GM19351 (cell line): Measurements from ENCODE around the gene SARDH.
"Not testable (repeated sequence)": the region's sequence is repeated elsewhere in the genome, so short reads cannot be mapped to it uniquely, and the experiment has no call there.

Source experiments
- ATAC-seq: cut with Tn5 transposase; IDR thresholded peaks from one replicate; pipeline ENCODE4 v1.9.1; 2021; ENCODE audit warnings: mild to moderate bottlenecking, moderate library complexity; ENCODE audit not compliant: unreplicated experiment

SARDH gene

DNA sequence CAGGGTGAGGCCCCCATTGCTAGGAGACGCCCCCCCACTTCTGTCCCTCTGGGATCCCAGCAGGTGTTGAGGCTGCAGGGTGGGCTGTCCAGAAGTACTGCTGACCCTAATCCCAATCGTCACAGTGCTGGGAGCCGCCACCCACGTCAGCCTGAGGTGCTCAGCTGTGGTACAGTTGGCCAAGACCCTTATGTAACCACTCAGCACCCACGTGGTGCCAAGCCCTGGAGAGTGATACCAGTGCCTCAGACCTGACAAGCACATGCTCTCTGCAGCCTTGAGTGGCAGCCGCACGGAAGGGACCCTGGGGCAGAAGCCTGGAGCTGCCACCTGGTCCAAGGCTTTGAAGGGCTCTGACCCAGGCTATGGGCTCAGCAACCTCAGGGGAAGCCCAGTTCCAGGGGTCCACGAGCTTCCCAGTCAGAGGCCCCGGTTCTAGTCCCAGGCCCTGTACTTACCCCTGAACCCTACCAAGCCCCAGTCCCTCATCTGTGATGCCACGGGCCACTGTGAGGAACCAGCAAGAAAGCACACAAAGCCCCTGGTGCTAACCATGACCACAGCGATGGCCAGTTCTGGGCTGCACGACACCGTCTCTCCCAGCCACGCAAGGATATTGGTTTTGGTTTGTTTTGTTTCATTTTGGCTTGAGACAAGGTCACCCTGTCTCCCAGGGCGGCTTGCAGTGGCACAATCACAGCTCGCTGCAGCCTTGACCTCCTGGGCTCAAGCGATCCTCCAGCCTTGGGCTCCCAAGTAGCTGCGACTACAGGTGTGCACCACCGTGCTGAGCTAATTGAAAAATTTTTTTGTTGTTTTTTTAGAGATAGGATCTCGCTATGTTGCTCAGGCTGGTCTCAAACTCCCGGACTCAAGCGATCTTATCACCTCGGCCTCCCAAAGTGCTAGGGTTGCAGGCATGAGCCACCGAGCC is 51.2 kb downstream of the SARDH start:
- ATAC-seq: no peak

DNA sequence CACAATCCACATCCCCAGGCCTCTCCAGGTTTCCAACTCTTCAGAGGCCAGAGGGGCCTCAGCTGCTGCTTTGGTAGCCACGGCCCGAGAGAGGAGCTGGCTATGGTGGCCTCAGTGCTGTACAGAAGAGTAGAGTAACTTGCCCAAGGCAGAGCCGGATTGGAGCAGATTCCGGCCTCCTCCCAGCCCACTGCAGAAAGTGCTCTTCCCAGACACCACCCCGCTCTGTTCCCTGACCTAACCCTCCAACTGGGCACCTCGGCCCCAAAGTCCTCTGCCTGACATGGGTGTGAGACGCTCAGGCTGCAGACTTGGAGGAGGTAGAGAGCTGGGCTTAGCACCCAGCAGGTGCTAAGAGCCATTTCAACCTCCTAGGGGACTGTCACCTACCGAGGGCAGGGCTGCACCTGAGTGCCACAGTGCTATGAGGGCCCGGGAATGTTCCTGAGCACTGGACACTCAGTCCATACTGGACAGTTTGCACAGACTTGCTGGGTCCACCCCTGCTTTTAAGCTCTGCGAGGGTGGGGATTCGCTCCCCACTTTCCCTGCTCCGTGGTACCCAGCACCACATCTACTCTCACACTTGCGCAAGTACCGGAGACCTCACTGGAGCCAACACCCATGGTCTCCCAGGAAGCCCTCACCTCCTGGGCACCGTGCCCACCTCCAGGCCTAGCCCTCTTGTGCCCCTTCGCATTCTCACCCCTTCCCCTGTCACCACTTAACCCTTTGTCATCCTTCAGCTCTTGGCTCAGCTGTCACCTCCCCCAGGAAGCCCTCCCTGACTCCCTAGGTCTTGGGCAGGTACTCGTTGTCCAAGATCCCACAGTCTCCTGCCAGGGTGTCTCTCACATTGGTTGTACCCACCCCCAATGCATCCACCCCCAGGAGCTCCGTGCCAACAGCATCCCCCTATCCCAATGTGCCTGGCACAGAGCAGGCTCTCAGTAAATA is 52.2 kb downstream of the SARDH start:
- ATAC-seq: no peak

DNA sequence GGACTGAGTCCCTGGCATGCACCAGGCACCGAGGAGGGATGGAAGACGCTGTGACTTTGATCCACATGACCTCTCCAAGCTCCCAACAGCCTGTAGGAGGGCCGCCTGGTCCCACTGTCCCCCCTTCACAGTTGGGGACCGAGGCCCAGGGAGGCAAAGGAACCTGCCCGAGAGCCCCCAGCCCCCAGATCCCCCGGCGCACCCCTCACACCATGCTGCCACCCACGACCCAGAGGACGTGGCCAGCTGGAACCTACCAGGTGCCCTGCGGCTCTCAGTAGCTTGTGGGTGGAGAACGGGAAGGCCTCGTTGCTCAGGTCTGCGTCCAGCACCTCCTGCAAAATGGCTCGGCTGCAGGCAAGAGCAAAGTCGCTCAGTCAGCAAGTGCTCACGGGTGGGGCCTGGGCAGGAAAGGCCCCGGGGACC is 53.2 kb downstream of the SARDH start:
- ATAC-seq: no peak

DNA sequence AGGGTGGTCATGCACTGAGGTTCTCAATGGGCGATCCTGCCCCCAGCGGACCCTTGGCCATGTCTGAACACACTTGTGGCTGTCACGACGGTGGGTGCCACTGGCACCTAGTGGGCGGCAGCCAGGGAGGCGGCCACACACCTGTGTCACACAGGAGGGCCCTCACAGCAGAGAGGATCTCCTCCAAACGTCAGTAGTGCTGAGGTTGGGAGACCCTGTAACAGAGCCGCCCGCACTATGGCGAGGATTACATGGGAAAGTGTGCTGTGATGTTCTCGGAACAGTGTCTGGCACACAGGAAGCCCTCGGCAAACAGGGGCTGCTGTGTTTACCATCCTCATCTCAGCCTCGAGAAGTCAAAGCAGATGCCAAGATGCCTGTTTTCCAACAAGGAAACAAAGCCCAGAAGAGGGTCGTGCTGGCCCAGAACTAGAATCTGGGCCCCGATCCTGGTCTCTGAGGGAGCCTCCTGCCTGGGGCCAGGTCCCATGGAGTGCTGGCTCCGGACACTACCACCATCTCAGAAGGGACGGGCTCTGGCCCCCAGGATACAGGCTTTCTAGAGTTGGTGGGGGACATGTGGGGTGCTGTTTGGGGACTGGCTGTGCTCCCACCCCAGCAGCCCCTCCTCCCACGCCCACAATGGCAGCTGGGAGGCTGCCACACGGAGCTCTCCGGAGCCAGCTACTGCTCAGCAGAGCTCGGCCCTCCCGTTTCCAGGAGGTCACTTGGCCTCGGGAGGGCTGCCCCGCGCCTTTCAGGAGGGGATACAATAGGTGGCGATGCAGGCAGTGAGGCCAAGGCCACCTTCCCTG is 53.8 kb downstream of the SARDH start:
- ATAC-seq: no peak

DNA sequence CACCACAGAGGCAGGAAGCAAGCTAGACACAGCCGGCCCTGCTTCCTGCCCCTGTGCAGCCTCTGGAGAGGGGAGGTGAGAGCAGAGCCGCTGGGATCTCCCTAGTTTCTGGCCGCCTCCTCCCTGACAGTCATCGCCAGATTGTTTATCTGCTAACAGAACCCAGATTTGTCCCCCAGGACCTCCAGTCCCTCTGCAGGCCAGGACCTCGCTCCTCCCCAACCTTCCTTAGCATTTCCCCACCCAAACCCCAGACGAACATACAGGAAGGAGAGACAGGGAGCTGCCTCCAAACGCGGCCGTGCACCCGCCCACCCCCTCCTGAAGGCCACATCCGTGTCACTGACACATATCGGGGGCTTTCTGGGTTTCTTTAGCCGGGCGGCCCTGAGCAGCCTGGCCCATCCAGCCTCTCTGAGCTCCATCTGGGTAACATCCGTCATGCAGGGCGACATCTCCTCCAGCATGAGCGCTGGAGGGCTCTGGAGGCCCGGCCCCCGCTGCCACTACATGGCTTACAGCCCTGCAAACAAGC is 54.5 kb downstream of the SARDH start:
- no peak for ATAC-seq

DNA sequence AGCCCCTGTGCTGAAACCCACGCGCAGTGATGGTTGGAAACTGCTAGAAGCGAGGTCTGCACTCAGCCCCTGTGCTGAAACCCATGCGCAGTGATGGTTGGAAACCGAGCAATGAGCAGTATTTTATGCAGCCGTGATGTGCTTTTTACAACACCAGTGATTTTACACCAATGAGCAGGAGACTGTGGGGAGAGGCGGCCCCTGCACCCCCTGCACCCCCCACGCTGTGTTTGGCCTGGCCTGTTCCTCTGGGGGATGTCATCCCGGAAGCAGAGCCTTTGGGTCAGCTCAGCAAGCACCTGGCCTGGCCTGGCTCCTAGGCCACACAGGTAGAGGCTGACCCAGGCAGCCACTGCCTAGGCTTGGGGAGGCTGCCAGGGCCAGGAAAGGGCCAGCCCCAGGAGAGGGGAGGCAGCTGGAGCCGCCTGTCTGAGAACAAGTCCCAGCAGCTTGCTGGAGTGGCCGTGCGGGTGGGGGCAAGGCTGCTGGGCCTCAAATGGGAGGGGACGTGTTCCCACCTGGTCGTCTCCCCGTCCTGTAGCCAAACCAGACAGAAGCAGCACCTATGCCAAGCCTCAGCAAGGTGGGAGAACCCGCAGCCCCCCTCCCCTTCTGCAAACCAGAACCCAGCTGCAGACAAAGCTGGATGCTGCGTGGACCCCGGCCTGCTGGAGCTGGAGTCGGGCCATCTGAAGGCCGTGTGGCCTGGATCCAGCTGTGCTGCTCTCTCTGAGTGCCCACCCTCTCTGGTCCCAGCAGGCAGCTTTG is 55.1 kb downstream of the SARDH start:
- no peak for ATAC-seq

DNA sequence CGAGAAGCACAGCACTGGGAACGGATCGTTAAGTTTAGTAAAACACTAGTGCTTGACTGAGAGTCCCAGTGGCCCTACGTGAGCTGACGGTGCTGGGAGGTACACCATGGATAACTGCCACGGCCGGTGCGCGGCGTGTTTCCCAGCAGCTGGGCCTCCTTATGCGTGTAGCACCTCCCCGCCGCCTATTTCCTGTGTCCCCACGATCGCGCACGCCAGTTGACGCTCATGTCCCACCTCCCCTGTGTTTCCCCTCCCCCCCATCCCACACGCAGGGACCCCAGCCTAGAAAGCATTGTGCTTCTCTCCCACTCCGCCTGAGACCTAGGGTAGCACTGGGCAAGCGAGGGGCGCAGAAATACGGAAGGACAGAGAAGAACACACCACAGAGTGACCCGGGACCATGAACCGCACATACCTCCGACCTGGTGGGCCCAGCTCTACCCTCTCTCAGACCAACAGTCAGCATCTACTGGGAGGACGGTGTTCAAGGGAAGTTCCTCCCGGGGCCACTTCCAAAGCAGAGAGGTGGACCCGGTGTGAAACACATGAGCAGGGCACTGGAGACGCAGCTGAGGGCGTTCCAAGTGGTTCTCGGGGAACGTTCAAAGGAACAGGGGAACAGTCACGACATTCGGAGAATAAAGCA is 56.4 kb downstream of the SARDH start:
- ATAC-seq: no peak

DNA sequence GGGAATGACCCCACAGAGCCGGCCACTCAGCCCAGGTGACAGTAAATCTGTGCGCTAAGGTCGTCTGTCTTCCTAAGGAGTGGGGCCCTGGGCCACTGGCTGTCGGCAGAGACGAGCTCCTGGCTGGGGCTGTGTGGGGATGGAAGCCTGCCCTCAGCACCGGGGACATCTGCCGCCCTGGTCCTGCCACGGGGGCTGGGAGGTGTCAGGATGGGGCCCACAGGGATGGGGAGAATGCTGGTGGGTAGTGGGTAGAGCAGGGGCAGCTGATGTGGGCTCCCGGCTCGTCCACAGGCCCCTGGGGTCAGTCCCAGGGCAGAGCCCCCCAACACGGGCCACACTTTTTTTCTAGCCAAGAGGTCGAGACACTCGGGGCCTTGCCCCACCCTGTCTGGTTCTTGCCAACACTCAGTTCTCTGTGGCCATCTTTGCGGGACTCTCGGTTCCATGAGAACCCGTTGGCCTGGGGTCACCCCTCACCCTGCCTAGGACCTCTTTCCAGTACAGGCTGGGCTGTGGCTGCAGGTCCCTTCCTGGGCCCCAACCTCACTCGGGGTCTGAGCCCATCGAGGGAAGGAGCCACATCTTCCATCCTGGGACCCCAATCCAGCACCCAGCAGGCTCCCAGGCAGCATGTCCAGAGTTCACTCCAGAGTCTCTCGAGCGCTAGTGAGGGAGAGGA is 57.0 kb downstream of the SARDH start:
- ATAC-seq: no peak

DNA sequence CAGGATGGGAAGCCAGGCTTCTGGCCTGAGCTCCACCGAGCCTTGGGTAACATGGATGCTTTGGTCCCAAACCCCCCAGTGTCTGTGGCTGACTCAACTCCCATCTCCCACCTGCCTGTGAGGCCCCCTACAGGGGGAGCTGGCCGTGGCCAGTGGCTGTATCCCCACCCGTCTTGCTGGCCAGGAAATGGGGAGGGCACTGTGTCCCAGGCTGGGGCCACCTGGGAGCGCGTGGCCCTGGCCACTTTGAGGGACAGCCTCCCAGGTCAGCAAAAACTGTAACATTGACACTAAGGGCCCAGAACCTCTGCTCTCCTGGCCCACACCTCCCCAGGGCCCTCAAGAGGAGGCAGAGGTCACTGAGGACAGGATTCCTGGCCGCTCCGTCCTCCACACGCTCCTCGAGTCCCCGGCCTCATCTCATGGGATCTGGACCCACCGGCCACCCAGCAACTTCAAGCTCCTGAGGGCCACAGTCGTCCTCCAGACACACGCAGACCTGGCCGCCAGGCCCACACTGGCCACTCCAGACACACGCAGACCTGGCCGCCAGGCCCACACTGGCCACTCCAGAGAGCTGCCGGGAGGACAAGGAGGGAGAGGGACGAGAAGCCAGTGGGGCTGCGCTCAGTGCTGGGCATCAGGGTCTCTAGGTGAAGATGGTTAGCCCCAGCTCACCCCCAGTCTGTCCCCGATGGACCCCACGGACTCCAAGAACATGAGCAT is 57.7 kb downstream of the SARDH start:
- ATAC-seq: no peak

DNA sequence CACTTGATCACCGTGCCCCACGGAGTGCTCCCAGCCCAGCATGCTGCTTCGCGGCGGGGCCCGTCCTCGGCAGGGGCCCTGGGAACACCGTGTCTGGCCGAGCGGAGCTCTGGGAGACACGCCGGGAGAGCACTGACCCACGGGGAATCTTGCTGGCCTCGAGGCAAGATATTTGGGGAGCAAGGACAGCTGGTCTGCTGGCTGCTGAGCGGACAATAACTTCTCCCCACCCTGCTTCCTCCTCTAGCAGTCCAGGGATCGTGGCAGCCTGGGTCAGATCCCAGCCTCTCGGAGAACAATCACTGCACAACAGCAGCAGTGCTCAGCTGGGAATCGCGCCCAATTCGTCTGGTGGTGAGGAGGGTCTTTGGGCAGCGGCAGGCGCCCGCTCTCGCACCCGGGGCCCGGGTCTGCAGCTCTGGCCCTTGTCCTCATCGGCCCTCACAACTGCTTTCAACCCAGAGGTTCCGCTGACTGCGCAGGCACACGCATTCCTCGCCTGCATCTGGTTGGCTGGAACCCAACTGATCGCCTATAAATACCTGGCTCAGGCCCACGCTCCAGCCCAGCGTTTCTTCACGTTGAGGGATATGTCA is 58.6 kb downstream of the SARDH start:
- ATAC-seq: no peak

DNA sequence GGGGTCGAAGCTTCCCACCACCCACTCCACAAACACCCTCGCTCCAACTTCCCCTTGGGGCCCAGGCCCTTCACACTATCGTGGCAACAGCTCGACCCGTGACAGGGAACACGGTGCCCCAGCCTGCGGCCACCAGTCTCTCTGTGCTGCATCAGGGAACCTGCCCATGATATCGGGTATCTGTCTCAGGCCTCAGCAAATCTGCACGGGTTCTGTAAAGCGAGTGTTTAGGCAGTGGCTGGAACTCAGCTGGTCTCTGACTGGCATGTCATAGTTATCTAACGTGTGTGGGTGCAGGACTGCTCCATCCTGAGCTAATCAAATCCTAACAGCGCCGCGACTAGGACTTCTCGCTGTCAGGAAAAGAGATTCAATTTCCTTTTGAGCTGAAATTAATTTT is 59.1 kb downstream of the SARDH start:
- ATAC-seq: no peak

DNA sequence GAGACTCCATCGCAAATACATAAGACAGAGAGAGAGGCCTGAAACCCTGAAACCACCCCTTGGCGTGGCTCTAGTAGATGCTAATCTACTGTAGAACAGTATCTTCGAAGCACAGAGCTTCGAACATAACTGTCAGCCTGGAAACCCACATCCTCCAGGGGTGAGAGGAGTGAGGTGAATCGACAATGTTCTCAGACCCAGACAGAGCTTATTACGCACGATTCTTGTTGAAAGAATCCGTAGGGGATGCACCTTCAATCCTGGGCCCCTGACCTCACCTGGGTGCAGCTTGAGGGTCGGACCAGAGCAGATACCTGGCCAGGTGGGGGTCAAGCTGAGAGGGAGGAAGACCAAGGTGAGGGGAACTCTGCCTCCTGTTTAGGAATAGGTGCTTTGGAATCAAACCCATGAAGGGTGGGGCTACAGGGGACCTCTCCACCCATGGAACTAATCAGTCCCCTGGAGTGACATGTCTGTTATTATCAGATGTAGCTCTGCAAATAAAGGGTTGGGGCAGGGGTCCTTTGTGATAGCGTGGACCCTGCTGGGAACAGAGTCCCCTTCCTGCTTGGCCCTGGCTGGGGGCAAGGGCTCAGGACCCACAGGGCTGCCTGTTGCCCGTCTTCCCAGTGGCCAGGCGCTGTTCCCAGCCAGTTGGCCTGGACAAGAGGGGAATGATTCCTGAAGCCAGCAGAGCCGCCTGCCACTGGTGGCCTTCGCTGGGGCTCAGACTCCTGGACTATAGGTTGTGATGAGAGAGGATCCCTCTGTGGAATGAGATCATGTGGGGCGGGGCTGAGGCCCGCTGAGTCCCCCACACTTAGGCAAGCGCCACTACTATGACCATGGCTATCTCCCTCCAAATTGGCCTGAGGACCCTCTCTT is 60.8 kb downstream of the SARDH start:
- no peak for ATAC-seq

DNA sequence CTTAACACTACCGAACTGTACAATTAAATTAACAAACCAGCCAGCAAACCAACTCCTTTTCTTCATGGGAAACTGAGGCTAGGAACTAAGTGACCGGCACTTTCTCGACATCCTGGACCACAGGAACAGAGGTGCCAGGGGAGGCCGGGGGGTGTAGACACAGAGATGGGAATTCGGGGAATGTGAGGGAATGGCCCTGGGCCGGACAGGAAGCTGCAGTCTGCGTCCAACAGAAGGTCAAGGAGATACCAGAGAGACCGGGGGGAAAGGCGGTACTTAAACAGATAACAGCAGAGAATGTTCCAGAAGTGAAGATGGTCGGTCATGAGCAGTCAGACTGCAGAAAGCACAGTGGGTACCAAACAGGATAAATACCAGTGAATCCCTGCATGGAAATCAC is 61.7 kb downstream of the SARDH start:
- no peak for ATAC-seq

DNA sequence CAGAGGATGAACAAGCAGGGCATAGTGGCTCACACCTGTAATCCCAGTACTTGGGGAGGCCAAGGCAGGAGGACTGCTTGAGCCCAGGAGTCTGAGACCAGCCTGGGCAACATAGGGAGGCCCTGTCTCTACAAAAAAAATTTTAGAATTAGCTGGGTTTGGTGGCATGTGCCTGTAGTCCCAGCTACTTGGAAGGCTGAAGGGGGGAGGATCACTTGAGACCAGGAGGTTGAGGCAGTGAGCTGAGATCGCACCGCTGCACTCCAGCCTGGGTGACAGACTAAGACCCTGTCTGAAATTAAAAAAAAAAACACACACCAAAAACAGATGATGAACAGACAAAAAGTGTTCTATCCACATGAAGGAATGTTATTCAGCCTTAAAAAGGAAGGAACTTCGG is 62.4 kb downstream of the SARDH start:
- ATAC-seq: not testable (repeated sequence)

DNA sequence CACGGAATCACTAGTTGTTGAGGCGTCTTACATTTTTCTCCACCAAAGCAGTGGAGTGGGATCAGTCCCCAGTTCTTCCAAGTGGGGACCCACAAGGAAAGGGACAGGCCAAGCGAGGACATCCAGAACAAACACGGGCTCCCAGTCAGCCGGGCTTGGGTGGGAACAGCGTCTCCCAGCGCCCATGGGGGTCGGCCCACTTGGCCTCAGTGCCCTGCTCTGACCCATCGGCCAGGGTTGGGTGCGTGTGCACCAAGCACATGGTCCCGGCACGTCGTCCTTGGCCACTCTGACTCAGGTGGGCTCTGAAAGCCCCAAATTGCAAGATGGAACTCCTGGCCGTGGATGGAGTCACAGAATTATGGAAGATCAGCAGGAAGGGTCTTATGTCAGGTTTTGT is 64.1 kb downstream of the SARDH start:
- ATAC-seq: no peak

DNA sequence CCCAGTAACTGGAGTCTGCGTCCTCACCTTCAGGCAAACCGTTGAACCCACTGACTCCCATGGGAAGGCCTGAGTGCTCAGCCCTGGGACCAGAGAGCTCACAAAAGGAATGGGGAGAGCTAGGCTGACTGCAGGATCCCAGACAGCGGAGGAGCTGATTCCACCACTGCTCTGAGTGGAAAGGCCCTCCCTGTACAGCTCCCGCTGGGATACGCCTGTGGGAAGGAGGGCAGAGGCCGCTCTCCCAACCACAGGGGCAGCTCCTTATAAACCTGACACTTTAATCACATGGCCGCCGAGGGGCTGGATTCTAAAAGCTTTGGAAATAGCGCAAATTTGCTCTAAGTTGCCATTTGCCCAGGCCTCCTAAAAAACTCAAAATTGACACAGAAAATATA is 64.9 kb downstream of the SARDH start:
- no peak for ATAC-seq
